ENCODE data around the gene AAMP. TPM values are rescaled to one million over a fixed set of nuclear protein-coding genes. Genes with fewer than 3 reads are reported as not detected.

Gene AAMP
- total and polyA plus RNA-seq, 2 experiments from 2014 or later, result 90.8 to 203 TPM

DNA sequence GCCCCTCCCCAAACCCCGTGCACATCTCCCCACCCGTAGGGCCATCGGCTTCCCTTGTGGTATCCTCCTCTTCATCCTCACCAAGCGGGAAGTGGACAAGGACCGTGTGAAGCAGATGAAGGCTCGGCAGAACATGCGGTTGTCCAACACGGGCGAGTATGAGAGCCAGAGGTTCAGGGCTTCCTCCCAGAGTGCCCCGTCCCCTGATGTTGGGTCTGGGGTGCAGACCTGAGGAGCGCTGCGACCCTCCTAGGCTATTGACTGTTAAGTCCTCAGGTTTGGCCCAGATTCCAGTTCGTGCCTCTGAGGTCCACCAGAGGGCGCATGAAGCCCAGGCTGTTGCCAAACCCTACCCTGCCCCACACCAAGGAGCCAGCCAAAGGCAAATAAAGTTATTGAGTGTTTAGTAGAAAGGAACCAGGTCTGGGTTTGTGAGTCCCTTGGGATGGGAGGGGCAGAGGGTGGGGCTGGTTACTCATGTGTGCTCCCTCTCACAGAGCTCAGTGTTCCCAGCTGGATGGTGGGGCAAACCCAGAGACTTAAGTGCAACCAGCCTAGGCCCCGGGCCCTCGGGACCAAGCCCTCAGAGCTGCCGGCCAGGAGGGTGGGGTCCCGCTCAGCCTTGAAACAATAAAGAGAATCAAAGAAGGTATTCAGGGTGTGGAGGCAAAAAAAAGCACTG is 2.7 kb upstream of the AAMP start:
- Histone ChIP-seq H3K4me3 (no peak overlapping the region), H2AFZ (no peak overlapping the region), H3K79me2 (replicated peaks; ENCODE audit: insufficient read depth) (peaks cover 17% of the 10 kb centered on the region), H4K20me1 (replicated peaks; ENCODE audit: insufficient read depth) (no peaks in the 10 kb centered on the region; the same call in 1 of the 2 replicates), H3K4me2 (no peak overlapping the region), H3K9me2 (ENCODE audit: insufficient read depth) (no peaks in the 10 kb centered on the region), H3K4me1 (ENCODE audit: insufficient read depth) (peaks cover 13% of the 10 kb centered on the region), H3K27ac (ENCODE audit: low read depth) (no peak overlapping the region), H3K36me3 (ENCODE audit: insufficient read depth) (peaks cover 10% of the 10 kb centered on the region), H3F3A (replicated peaks; ENCODE audit: low read depth) (no peaks in the 10 kb centered on the region), H3K27me3 (ENCODE audit: insufficient read depth) (no peaks in the 10 kb centered on the region)
- no peak overlapping the region for H3K27ac Mint-ChIP-seq
- H3K4me1 Mint-ChIP-seq, result peaks cover 23% of the 10 kb centered on the region
- no peak overlapping the region for H3K4me3 Mint-ChIP-seq
- H3K36me3 Mint-ChIP-seq (ENCODE audit: low read depth), result peaks cover 34% of the 10 kb centered on the region
- ATAC-seq (peak; percentile 46), DNase-seq (ENCODE audit: low spot score) (peak; percentile 91)
- no peaks in the 10 kb centered on the region for H3K9me3 Mint-ChIP-seq
- TF ChIP-seq EZH2 (IDR thresholded peaks at IDR 0.05; ENCODE audit: low read depth, unreplicated experiment), result no peak
- TF ChIP-seq, protein P1, sequence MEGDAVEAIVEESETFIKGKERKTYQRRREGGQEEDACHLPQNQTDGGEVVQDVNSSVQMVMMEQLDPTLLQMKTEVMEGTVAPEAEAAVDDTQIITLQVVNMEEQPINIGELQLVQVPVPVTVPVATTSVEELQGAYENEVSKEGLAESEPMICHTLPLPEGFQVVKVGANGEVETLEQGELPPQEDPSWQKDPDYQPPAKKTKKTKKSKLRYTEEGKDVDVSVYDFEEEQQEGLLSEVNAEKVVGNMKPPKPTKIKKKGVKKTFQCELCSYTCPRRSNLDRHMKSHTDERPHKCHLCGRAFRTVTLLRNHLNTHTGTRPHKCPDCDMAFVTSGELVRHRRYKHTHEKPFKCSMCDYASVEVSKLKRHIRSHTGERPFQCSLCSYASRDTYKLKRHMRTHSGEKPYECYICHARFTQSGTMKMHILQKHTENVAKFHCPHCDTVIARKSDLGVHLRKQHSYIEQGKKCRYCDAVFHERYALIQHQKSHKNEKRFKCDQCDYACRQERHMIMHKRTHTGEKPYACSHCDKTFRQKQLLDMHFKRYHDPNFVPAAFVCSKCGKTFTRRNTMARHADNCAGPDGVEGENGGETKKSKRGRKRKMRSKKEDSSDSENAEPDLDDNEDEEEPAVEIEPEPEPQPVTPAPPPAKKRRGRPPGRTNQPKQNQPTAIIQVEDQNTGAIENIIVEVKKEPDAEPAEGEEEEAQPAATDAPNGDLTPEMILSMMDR (conservative IDR thresholded peaks at IDR 0.05; ENCODE audit: low read depth in 2 of 2), result peak; percentile 94
- peaks cover 16% of the 10 kb centered on the region for H3K27me3 Mint-ChIP-seq (ENCODE audit: insufficient read depth, low read depth, poor library complexity)

DNA sequence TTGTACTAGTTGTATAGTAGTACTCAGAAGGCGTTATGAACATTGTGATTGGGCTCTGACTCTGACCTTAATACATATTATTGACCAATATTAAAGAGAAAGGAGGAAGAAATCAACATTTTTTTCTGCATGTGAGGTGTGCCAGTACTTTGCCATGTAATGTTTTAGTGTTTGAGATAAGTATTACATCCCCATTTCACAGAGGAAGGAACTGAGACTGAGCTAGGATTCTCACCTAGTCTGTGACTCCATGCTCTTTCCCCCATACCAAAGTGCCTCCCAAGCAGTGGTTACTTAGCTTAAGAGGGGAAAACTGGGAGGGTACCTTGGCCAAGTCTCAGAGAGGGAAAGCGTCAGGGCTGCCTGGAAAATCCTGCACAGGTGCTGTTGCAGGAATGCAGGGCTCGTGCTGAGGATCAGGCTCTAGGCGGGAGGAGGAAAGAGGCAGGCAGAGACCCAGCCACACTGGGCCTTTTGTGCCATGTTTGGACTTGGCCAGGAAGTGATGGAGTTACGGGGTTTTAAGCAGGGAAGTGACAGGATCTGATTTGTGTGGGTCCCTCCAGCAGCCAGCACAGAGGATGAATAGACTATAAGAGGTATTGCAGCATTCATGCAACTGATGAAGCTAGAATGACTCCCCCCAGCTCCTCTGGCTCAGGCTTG is 2.1 kb upstream of the AAMP start:
- H3K79me2 ChIP-seq (replicated peaks; ENCODE audit: insufficient read depth), result peaks cover 17% of the 10 kb centered on the region
- H3K36me3 ChIP-seq (ENCODE audit: insufficient read depth), result peaks cover 10% of the 10 kb centered on the region
- DNase-seq (ENCODE audit: low spot score) (no peak), ATAC-seq (no peak)
- no peak overlapping the region for H2AFZ ChIP-seq
- peak overlapping the region; percentile 96 for H3K4me3 ChIP-seq
- Mint-ChIP-seq H3K9me3 (no peaks in the 10 kb centered on the region), H3K36me3 (ENCODE audit: low read depth) (peaks cover 35% of the 10 kb centered on the region), H3K27ac (no peak overlapping the region), H3K27me3 (ENCODE audit: insufficient read depth, low read depth, poor library complexity) (peaks cover 14% of the 10 kb centered on the region), H3K4me1 (peaks cover 23% of the 10 kb centered on the region), H3K4me3 (peak overlapping the region; percentile 89)
- peaks cover 13% of the 10 kb centered on the region for H3K4me1 ChIP-seq (ENCODE audit: insufficient read depth)
- no peaks in the 10 kb centered on the region for H3K9me2 ChIP-seq (ENCODE audit: insufficient read depth)
- no peaks in the 10 kb centered on the region for H3K27me3 ChIP-seq (ENCODE audit: insufficient read depth)
- H3K4me2 ChIP-seq, result peak overlapping the region; percentile 98; the same call in 1 of the 2 replicates
- no peak overlapping the region for H3K27ac ChIP-seq (ENCODE audit: low read depth)
- H4K20me1 ChIP-seq (replicated peaks; ENCODE audit: insufficient read depth), result no peaks in the 10 kb centered on the region; the same call in 1 of the 2 replicates
- H3F3A ChIP-seq (replicated peaks; ENCODE audit: low read depth), result no peaks in the 10 kb centered on the region
- TF ChIP-seq CREB1 (CRISPR knock-in tag; IDR thresholded peaks at IDR 0.05; ENCODE audit: low read depth), result no peak
- TF ChIP-seq, protein P2, sequence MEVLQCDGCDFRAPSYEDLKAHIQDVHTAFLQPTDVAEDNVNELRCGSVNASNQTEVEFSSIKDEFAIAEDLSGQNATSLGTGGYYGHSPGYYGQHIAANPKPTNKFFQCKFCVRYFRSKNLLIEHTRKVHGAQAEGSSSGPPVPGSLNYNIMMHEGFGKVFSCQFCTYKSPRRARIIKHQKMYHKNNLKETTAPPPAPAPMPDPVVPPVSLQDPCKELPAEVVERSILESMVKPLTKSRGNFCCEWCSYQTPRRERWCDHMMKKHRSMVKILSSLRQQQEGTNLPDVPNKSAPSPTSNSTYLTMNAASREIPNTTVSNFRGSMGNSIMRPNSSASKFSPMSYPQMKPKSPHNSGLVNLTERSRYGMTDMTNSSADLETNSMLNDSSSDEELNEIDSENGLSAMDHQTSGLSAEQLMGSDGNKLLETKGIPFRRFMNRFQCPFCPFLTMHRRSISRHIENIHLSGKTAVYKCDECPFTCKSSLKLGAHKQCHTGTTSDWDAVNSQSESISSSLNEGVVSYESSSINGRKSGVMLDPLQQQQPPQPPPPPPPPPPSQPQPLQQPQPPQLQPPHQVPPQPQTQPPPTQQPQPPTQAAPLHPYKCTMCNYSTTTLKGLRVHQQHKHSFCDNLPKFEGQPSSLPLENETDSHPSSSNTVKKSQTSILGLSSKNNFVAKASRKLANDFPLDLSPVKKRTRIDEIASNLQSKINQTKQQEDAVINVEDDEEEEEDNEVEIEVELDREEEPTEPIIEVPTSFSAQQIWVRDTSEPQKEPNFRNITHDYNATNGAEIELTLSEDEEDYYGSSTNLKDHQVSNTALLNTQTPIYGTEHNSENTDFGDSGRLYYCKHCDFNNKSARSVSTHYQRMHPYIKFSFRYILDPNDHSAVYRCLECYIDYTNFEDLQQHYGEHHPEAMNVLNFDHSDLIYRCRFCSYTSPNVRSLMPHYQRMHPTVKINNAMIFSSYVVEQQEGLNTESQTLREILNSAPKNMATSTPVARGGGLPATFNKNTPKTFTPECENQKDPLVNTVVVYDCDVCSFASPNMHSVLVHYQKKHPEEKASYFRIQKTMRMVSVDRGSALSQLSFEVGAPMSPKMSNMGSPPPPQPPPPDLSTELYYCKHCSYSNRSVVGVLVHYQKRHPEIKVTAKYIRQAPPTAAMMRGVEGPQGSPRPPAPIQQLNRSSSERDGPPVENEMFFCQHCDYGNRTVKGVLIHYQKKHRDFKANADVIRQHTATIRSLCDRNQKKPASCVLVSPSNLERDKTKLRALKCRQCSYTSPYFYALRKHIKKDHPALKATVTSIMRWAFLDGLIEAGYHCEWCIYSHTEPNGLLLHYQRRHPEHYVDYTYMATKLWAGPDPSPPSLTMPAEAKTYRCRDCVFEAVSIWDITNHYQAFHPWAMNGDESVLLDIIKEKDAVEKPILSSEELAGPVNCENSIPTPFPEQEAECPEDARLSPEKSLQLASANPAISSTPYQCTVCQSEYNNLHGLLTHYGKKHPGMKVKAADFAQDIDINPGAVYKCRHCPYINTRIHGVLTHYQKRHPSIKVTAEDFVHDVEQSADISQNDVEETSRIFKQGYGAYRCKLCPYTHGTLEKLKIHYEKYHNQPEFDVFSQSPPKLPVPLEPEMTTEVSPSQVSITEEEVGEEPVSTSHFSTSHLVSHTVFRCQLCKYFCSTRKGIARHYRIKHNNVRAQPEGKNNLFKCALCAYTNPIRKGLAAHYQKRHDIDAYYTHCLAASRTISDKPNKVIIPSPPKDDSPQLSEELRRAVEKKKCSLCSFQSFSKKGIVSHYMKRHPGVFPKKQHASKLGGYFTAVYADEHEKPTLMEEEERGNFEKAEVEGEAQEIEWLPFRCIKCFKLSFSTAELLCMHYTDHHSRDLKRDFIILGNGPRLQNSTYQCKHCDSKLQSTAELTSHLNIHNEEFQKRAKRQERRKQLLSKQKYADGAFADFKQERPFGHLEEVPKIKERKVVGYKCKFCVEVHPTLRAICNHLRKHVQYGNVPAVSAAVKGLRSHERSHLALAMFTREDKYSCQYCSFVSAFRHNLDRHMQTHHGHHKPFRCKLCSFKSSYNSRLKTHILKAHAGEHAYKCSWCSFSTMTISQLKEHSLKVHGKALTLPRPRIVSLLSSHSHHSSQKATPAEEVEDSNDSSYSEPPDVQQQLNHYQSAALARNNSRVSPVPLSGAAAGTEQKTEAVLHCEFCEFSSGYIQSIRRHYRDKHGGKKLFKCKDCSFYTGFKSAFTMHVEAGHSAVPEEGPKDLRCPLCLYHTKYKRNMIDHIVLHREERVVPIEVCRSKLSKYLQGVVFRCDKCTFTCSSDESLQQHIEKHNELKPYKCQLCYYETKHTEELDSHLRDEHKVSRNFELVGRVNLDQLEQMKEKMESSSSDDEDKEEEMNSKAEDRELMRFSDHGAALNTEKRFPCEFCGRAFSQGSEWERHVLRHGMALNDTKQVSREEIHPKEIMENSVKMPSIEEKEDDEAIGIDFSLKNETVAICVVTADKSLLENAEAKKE (CRISPR knock-in tag; IDR thresholded peaks at IDR 0.05), result no peak
- TF ChIP-seq, protein P3, sequence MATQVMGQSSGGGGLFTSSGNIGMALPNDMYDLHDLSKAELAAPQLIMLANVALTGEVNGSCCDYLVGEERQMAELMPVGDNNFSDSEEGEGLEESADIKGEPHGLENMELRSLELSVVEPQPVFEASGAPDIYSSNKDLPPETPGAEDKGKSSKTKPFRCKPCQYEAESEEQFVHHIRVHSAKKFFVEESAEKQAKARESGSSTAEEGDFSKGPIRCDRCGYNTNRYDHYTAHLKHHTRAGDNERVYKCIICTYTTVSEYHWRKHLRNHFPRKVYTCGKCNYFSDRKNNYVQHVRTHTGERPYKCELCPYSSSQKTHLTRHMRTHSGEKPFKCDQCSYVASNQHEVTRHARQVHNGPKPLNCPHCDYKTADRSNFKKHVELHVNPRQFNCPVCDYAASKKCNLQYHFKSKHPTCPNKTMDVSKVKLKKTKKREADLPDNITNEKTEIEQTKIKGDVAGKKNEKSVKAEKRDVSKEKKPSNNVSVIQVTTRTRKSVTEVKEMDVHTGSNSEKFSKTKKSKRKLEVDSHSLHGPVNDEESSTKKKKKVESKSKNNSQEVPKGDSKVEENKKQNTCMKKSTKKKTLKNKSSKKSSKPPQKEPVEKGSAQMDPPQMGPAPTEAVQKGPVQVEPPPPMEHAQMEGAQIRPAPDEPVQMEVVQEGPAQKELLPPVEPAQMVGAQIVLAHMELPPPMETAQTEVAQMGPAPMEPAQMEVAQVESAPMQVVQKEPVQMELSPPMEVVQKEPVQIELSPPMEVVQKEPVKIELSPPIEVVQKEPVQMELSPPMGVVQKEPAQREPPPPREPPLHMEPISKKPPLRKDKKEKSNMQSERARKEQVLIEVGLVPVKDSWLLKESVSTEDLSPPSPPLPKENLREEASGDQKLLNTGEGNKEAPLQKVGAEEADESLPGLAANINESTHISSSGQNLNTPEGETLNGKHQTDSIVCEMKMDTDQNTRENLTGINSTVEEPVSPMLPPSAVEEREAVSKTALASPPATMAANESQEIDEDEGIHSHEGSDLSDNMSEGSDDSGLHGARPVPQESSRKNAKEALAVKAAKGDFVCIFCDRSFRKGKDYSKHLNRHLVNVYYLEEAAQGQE (IDR thresholded peaks at IDR 0.05; ENCODE audit: unreplicated experiment), result no peak

Data from GM23338 (cell line).